Measurements from ENCODE around the gene THAP8. TPM values are rescaled to one million over a fixed set of nuclear protein-coding genes. Genes with fewer than 3 reads are reported as not detected.

Gene THAP8
- total RNA-seq, 1 donor from 2014 or later: 4.2 TPM

DNA sequence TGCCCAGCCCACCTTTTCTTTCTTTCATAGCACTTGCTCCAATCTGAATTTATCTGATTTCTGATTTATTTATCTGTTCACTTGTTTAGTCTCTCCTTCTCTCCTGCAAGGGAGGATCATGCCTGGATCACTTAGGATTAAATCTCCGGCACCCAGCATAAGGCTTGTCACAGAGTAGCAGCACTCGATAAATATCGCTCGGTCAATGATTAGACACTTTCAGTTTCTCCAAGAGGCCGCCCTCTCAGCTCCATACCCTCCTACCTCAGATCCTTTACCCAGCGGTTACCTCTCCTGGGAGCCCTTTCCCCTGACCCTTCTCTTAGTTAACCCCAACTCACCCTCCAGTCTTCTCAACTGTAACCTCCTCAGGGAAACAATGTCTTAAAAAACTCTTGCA lies 22.8 kb downstream of the THAP8 start:
- peaks cover 7% of the 10 kb centered on the region for H3K36me3 ChIP-seq
- intact Hi-C loops (cut with micrococcal nuclease): no loop called here
- peaks cover 18% of the 10 kb centered on the region for H3K4me1 ChIP-seq
- DNase-seq: no peak
- TF ChIP-seq, protein P1, sequence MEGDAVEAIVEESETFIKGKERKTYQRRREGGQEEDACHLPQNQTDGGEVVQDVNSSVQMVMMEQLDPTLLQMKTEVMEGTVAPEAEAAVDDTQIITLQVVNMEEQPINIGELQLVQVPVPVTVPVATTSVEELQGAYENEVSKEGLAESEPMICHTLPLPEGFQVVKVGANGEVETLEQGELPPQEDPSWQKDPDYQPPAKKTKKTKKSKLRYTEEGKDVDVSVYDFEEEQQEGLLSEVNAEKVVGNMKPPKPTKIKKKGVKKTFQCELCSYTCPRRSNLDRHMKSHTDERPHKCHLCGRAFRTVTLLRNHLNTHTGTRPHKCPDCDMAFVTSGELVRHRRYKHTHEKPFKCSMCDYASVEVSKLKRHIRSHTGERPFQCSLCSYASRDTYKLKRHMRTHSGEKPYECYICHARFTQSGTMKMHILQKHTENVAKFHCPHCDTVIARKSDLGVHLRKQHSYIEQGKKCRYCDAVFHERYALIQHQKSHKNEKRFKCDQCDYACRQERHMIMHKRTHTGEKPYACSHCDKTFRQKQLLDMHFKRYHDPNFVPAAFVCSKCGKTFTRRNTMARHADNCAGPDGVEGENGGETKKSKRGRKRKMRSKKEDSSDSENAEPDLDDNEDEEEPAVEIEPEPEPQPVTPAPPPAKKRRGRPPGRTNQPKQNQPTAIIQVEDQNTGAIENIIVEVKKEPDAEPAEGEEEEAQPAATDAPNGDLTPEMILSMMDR (IDR thresholded peaks at IDR 0.05; ENCODE audit: borderline replicate concordance): no peak
- no peak overlapping the region for H3K27ac ChIP-seq (replicated peaks)
- no peak overlapping the region for H3K4me3 ChIP-seq
- peaks cover 7% of the 10 kb centered on the region for H3K27me3 ChIP-seq (ENCODE audit: low read depth)
- no peaks in the 10 kb centered on the region for H3K9me3 ChIP-seq (replicated peaks)

DNA sequence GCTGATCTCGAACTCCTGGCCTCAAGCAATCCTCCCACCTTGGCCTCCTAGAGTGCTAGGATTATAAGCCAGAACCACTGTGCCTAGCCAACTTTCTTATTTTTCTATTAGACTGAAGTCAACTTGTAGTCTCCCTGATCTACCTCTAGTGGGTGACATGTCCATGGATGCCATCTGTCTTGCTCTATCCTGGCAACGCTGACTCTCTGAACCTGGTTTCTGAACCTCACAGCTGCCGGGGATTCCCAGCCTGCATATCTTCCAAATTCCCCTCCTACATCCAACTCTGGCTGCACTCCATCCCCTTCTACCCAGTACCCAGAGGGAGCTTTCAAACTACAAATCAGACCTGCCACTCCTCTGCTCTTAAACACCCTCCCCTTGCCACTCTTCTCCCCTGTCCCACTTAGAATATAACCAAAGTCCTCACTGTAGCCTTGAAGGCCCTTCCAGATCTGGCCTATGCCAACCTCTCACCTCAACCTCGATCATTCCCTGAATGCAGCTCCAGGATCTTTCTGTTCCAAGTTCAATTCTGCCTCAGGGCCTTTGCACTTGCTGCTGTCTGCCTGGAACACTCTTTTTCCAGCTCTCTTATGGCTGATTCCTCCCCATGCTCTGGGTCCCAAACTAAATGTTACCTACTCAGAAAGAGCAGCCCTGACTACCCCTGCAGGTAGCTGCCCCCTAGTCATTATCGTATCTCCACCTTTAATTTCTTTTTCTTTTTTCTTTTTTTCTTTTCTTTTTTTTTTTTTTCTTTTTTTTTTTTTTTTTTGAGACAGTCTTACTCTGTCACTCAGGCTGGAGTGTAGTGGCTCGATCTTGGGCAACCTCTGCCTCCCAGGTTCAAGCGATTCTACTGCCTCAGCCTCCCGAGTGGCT lies 23.6 kb downstream of the THAP8 start:
- no peak overlapping the region for H3K27ac ChIP-seq (replicated peaks)
- no peak for DNase-seq
- intact Hi-C loops (cut with micrococcal nuclease): no loop called here
- peaks cover 7% of the 10 kb centered on the region for H3K36me3 ChIP-seq
- no peaks in the 10 kb centered on the region for H3K9me3 ChIP-seq (replicated peaks)
- peaks cover 7% of the 10 kb centered on the region for H3K27me3 ChIP-seq (ENCODE audit: low read depth)
- H3K4me3 ChIP-seq: no peak overlapping the region
- TF ChIP-seq, protein P1 (IDR thresholded peaks at IDR 0.05; ENCODE audit: borderline replicate concordance): no peak
- peaks cover 18% of the 10 kb centered on the region for H3K4me1 ChIP-seq

DNA sequence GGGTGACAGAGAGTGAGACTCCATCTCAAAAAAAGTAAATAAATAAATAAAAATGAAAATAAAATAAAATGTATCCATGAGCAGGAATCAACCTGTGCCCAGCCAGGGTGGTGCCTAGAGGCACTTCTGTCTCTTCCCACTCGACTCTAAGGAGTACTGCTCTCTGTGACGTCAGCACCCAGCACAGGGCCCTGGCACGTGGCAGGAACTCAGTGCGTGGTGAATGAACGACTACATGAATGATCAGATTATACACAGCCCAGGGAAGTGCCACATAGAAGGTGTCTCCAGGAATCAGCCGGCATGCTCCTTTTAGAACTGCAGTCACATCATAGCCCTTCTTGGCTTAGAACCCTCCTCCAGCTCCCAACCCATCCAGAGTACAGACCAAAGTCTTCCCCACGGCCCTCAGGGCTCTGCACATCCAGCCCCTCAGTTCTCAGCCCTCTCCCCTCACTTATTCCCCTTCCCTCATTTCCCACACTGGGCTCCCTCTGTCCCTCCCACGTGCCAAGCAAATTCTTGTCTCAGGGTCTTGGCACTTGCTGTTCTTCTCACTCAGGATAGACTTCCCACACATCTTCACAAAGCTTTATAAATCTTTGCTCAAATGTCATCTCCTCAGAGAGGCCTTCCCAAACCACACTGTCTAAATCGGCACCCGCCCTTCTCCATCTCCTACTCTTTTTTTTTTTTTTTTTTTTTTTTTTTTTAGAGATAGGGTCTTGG lies 25.6 kb downstream of the THAP8 start:
- Histone ChIP-seq H3K27me3 (ENCODE audit: low read depth) (peaks cover 7% of the 10 kb centered on the region), H3K27ac (replicated peaks) (no peak overlapping the region), H3K9me3 (replicated peaks) (no peaks in the 10 kb centered on the region), H3K4me1 (peaks cover 18% of the 10 kb centered on the region), H3K36me3 (peaks cover 15% of the 10 kb centered on the region), H3K4me3 (no peak overlapping the region)
- TF ChIP-seq, protein P1 (IDR thresholded peaks at IDR 0.05; ENCODE audit: borderline replicate concordance): no peak
- intact Hi-C loops (cut with micrococcal nuclease): no loop called here
- no peak for DNase-seq

DNA sequence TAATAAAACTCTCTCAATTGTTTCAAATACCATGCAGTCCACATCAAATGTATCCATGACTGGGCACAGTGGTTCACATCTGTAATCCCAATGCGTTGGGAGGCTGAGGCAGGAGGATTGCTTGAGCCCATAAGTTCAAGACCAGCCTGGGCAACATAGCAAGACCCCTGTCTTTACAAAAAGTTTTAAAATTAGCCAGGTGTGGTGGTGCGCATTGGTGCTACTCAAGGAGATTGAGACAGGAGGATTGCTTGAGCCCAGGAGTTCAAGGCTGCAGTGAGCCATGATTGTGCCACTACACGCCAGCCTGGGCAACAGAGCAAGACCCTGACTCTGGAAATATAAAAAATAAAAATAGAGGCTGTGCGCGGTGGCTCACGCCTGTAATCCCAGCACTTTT lies 26.4 kb downstream of the THAP8 start:
- H3K4me1 ChIP-seq: peaks cover 12% of the 10 kb centered on the region
- H3K27ac ChIP-seq (replicated peaks): no peak overlapping the region
- H3K4me3 ChIP-seq: no peak overlapping the region
- H3K9me3 ChIP-seq (replicated peaks): no peaks in the 10 kb centered on the region
- H3K27me3 ChIP-seq (ENCODE audit: low read depth): peaks cover 7% of the 10 kb centered on the region
- intact Hi-C loops (cut with micrococcal nuclease): no loop called here
- DNase-seq: no peak
- TF ChIP-seq, protein P1 (IDR thresholded peaks at IDR 0.05; ENCODE audit: borderline replicate concordance): no peak
- H3K36me3 ChIP-seq: peaks cover 15% of the 10 kb centered on the region

DNA sequence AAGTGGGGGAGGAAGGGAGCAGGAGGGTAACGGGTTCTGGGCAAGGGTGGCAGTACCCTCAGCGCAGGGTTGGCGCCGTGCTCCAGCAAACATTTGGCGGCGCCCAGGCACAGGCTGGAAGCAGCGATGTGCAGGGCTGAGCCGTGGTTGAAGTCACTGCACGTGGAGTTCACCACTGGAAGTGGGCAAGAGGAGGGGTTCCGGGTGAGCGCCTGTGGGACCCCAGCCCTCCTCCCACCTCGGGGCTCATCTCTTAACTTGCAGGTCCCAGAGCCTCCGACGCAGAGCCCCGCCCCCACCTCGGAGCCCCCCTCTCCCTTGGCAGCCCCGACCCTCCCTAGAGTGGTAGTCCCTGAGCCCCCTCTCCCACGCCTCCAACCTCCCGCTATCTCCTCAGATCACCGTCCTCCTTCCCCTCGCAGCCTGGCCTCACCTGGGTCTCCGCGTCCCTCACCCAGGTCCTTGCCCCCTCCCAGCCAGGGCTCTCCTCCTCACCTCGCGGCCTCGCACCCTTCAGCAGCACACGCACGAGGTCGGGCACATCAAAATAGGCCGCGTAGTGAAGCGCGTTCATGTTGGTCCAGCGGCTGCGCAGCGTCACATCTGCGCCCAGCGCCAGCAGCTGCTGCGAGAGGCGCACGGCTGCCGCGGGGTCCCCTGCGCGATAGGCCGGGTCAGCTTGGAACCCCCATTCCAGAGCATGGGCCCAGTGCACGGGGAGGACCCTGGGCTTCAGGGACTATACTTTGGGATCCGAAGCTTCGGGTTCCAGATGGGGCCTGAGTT lies 27.8 kb downstream of the THAP8 start:
- H3K27ac ChIP-seq (replicated peaks): no peak overlapping the region
- no peaks in the 10 kb centered on the region for H3K27me3 ChIP-seq (ENCODE audit: low read depth)
- intact Hi-C loops (cut with micrococcal nuclease): no loop called here
- no peaks in the 10 kb centered on the region for H3K4me1 ChIP-seq
- DNase-seq: no peak
- TF ChIP-seq, protein P1 (IDR thresholded peaks at IDR 0.05; ENCODE audit: borderline replicate concordance): no peak
- no peaks in the 10 kb centered on the region for H3K9me3 ChIP-seq (replicated peaks)
- H3K36me3 ChIP-seq: peaks cover 21% of the 10 kb centered on the region
- H3K4me3 ChIP-seq: no peak overlapping the region
